GM19452 (cell line): Measurements from ENCODE around the gene CBLL1.

Experiments
- ATAC-seq: cut with Tn5 transposase; IDR thresholded peaks from one replicate; pipeline ENCODE4 v1.9.1; 2021; ENCODE audit not compliant: unreplicated experiment

The CBLL1 gene

GRCh38 chr7:107809179-107809578 is 65.2 kb downstream of the CBLL1 start:
- no peak for ATAC-seq

DNA sequence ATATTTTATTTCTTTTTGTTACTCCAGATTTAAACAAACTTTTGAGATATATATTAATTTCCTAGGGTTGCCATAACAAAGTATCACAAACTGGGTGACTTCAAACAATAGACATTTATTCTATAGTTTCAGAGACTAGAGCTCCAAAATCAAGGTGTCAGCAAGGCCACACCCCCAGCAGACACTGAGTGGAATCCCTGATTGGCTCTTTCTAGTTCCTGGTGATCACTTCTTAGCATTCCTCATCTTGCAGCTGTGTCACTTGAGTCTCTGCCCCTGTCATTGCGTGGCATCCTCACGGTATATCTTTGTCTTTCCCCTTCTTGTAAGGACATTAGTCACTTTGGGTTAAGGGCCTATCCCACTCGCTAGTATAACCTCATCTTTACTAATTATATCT is 66.7 kb downstream of the CBLL1 start:
- ATAC-seq, result no peak
